ENCODE data around the gene SH2D2A.

The SH2D2A gene

GRCh38 chr1:156801409-156802121 is 15.1 kb downstream of the SH2D2A start:
- TF ChIP-seq ZFX (IDR thresholded peaks at IDR 0.05) = no peak
- TF ChIP-seq CTCF (conservative IDR thresholded peaks at IDR 0.05) = no peak
- no peak overlapping the region for H3K27ac ChIP-seq

GRCh38 chr1:156797212-156797871 is 19.3 kb downstream of the SH2D2A start:
- H3K27ac ChIP-seq = no peak overlapping the region
- TF ChIP-seq ZFX (IDR thresholded peaks at IDR 0.05) (no peak), CTCF (conservative IDR thresholded peaks at IDR 0.05) (peak; percentile 90)

GRCh38 chr1:156796340-156797097 is 20.1 kb downstream of the SH2D2A start:
- no peak overlapping the region for H3K27ac ChIP-seq
- TF ChIP-seq CTCF (conservative IDR thresholded peaks at IDR 0.05) = no peak
- no peak for TF ChIP-seq ZFX (IDR thresholded peaks at IDR 0.05)

GRCh38 chr1:156795787-156796186 is 20.9 kb downstream of the SH2D2A start:
- H3K27ac ChIP-seq = no peak overlapping the region
- TF ChIP-seq CTCF (conservative IDR thresholded peaks at IDR 0.05) = no peak
- no peak for TF ChIP-seq ZFX (IDR thresholded peaks at IDR 0.05)

GRCh38 chr1:156795374-156795733 is 21.3 kb downstream of the SH2D2A start:
- TF ChIP-seq CTCF (conservative IDR thresholded peaks at IDR 0.05) (no peak), ZFX (IDR thresholded peaks at IDR 0.05) (no peak)
- H3K27ac ChIP-seq = no peak overlapping the region

GRCh38 chr1:156794506-156795373 is 21.9 kb downstream of the SH2D2A start:
- TF ChIP-seq CTCF (conservative IDR thresholded peaks at IDR 0.05) (no peak), ZFX (IDR thresholded peaks at IDR 0.05) (no peak)
- no peak overlapping the region for H3K27ac ChIP-seq
